Stimulated activated CD4-positive, alpha-beta T cell treated with anti-CD3 and anti-CD28 coated beads, Interleukin-15, amount 100 ng/mL, for 1 hour (primary cell): ENCODE results near the gene CCDC167.
"Not testable (repeated sequence)": the region's sequence is repeated elsewhere in the genome, so short reads cannot be mapped to it uniquely, and the experiment has no call there.

Source experiments
- DNase-seq, 2 donors: peaks; one replicate each; pipeline ENCODE4 v3.0.0-alpha.2; 2020; ENCODE audit warnings: low read depth in 1 of 2, low spot score in 1 of 2

The CCDC167 gene

DNA sequence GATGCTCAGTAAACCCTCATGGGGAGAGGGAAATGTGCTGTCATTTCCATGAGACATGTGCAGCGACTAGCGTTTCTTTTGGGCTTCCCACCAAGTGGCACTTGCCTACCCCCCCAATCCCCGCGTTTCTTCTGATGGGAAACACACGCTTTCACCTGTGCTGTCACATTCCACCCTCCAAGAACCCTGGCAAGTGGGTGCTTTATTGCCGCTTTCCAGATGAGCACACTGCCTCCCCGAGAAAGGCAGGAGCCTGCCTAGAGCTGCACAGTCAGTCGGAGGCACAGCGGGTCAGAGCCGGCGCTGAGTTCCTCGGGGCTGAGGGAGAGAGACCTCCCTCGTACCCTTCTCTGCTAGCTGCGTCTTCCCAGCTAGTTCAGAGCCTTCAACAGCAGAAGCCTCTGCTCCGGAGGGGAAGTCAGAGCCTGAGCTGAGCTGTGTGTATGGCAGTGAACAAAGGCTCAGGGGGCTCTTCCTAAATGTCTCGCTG, 12.3 kb upstream of the CCDC167 start:
- DNase-seq, result no peak

DNA sequence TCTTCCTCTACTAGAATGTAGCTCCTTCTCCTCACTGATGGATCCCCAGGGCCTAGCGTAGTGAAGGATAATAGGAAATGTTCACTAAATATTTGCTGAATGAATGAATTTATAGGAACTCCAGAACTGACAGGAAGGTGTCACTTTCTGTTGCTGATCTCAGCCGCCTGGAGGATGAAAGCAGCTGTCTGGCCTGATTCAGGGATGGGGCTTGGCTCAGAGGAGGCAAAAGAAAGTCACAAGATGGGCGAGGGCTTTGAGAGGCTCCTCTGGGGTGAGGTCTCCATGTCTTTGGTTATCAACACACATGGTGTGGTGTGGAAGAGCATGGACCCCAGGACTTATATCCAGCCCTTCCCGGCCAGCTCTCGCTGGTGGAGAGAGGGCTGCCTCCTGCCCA, 11.5 kb upstream of the CCDC167 start:
- DNase-seq, result no peak

DNA sequence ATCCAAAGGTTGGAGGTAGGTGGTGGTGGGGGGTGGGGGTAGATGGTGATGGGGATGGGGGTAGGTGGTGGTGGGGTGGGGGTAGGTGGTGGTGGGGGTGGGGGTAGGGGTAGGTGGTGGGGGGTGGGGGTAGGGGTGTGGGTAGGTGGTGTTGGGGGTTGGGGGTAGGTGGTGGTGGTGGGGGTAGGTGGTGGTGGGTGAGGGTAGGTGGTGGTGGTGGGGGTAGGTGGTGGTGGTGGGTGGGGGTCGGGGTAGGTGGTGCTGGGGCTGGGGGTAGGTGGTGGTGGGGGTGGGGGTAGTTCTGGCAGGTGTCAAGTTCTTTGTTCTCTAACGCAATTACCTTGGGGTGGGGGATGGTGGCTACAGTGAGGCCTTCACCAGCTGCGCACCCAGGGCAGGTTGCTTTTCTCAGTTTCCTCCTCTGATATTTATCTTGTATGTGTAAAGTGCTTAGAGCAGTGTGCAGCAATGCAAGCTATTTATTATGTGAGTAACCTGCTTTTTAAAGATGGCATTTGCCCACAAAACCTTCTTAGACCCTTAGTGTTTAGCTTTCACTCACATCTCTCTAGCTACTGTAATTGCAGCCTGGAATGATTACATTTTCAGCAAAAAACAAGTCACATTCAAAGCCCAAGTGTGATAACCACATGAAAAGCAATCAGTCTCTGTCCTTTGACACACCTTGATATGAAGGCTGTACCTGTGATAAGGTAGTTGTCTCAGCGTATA, 8.2 kb upstream of the CCDC167 start:
- no peak for DNase-seq

DNA sequence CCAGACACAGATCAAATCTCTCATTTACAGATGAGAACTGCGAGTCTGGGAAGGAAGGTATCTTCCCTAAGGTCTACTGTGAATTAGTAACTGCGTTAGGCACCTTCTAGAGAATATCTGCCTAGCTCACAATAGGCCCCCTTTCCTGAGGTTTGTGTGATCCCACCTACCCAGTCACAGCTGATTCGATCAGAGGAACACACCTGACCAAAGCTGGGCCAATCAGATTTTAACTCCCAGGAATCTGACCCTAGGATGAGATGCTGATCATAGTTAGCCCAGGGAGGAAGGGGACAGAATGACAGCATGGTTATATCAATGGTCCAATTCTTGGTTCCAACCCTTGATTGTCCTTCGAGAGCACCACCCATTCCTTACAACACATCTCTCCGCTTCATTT, 7.4 kb upstream of the CCDC167 start:
- DNase-seq, result no peak

- no peak for DNase-seq
Measured at GRCh38 chr6:37506479-37506878, 6.8 kb upstream of the CCDC167 start.

- no peak for DNase-seq
Measured at GRCh38 chr6:37504024-37504423, 4.3 kb upstream of the CCDC167 start.

- DNase-seq, result no peak
Measured at GRCh38 chr6:37503309-37503965, 3.7 kb upstream of the CCDC167 start.

GRCh38 chr6:37502703-37503291, 3.1 kb upstream of the CCDC167 start:
- no peak for DNase-seq

GRCh38 chr6:37501632-37502491, 2.2 kb upstream of the CCDC167 start:
- no peak for DNase-seq

- DNase-seq, result not testable (repeated sequence)
Measured at GRCh38 chr6:37500904-37501303, 1.2 kb upstream of the CCDC167 start.

GRCh38 chr6:37500294-37500608, 558 bp upstream of the CCDC167 start:
- no peak for DNase-seq

GRCh38 chr6:37496951-37497885, 2.5 kb downstream of the CCDC167 start:
- no peak for DNase-seq

DNA sequence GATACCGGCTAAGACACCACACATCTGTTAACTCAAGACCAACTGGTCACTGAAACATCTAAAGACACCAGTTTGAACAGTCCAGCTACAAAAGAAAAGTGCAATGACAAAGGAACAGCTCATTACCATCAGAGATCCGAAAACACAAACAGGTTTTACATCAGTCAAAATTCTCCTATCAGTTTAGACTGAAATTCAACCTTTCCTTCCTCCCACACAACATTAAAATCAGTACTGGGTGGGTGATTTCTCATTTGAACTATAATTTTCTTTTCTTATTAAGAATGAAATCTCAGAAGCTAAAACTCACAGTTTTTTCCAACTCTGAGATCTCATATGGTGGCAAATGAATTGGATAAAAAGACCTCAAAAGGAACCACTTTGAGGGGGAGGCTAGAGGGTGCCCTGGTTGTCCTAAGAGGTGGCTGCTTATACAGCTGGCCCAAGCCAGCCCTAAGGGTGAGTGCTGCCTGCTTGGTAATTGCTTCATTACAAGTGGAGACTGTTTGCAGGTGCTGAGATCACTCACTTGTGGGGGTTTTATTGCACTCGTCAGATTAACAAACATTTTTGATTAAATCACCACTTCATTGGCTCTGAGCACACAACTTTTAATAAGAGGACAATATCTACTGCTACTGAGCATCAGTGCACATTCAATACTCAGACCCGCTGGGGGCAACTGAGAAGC, 4.3 kb downstream of the CCDC167 start:
- no peak for DNase-seq

GRCh38 chr6:37493661-37493995, 6.1 kb downstream of the CCDC167 start:
- DNase-seq, result no peak

GRCh38 chr6:37492991-37493660, 6.6 kb downstream of the CCDC167 start:
- DNase-seq, result no peak

GRCh38 chr6:37492236-37492972, 7.3 kb downstream of the CCDC167 start:
- DNase-seq, result no peak

- DNase-seq, result no peak
Measured at GRCh38 chr6:37491830-37492208, 7.9 kb downstream of the CCDC167 start.

DNA sequence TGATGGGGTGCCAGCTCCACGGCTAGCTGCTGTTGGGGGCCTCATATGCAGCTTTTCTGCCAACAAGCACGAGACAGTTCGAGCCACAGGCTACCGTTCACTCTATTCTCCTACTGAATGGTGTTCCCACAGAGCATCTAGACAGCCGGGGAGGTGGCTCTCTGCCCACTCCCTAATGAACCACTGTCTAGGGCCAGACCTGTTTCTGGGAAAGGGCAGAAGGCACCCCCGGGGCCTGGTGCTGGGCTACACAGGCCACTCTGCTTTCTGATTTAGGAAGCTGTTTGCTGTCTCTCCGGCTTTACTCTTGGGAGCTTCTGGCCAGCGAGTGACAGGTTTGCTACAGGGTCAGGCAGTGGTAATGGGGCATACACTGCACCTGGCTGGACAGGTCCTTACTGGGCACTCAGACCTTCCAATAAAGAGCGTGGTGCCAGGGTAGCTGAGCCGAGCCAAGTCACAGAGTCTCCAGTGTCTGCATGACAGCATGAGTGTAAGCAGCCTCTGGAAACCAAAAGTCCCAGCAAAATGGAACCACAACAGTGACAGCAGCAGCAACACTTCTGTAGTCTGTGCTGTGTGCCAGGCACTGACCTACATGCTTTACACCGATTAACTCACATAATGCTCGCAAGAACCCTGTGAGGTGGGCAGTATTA, 8.4 kb downstream of the CCDC167 start:
- DNase-seq, result no peak
